KOPT-K1 (cell line): ENCODE data around the gene JUNB.

Experiments used
- H3K27ac ChIP-seq: fragments of 200-600 bp; sonication (generic); 2 replicates; pipeline ENCODE4 v1.5.1; 2016; ENCODE audit warnings: antibody characterized with exemption, mild to moderate bottlenecking, low read depth, low read length; ENCODE audit not compliant: poor library complexity, severe bottlenecking
- H3K36me3 ChIP-seq: fragments of 200-600 bp; sonication (generic); 2 replicates; pipeline ENCODE4 v1.5.1; 2017; ENCODE audit warnings: antibody characterized with exemption, mild to moderate bottlenecking, low read length, moderate library complexity; ENCODE audit not compliant: insufficient read depth
- H3K9me3 ChIP-seq: fragments of 200-600 bp; sonication (generic); 2 replicates; pipeline ENCODE4 v1.5.1; 2017; ENCODE audit warnings: antibody characterized with exemption, low read length, mild to moderate bottlenecking; ENCODE audit not compliant: insufficient read depth, poor library complexity, severe bottlenecking

The JUNB gene

DNA sequence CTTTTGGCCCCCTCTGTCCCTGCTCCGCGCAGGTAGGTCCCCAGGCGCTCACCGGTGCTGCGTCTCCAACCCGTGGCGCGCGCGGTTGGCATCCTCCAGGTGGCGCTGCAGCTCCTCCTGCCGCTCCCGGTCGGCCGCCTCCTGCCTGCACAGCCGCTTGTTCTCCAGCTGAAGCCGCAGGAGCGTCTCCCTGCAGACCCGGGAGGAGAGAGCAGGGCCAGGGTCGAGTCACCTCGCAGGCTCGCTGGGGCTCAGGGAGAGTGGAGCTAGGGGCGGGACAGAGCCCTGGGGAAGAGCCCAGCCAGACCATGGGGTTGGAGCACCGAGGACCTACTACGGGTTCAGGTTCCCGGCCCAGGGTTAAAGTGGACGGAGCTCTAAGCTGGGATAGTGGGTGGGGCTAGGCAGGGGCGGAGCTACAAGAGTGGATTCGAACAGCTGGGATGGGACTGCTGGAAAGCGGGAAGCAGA, 25.2 kb upstream of the JUNB start:
- Histone ChIP-seq H3K9me3 (no peaks in the 10 kb centered on the region), H3K27ac (no peak overlapping the region), H3K36me3 (no peaks in the 10 kb centered on the region)

DNA sequence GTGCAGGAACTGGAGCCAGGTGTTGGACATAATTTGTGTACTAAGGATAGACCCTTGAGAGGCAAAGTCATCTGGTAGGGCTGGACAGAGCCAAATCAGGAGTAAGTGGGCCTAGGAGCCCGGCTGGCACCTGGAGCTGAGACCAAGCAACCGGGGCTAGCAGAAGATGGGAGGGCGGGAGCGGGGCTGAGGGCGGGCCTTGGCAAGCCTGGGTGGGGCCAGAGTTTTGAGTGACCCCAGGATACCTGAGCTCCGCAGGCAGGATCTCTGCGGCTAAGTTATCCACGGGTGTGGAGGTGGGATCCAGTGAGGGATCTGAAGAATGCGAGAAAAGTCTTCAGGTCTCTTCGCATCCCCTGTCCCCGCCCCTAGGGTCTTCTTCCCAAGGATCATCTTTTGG, 24.1 kb upstream of the JUNB start:
- Histone ChIP-seq H3K9me3 (no peaks in the 10 kb centered on the region), H3K27ac (no peak overlapping the region), H3K36me3 (no peaks in the 10 kb centered on the region)

DNA sequence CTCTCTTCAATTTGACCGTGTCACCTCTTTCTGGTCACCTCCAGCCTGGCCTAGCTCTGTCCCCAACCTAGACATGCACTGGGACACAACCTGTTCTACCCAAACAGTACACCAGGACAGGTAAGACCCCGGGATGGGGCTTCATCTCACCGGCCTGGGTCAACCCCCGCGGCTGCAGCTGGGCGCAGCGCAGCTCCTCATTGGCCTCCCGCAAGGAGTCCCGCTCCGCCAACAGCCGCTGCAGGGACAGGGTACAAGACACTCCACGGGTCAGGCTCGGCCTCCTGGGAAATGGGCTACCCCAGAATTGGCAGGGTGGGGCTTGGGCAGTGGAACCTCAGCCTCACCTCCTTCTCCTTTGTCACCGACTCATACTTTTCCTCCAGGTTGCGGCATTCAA, 23.6 kb upstream of the JUNB start:
- H3K9me3 ChIP-seq = no peaks in the 10 kb centered on the region
- no peaks in the 10 kb centered on the region for H3K36me3 ChIP-seq
- no peak overlapping the region for H3K27ac ChIP-seq

DNA sequence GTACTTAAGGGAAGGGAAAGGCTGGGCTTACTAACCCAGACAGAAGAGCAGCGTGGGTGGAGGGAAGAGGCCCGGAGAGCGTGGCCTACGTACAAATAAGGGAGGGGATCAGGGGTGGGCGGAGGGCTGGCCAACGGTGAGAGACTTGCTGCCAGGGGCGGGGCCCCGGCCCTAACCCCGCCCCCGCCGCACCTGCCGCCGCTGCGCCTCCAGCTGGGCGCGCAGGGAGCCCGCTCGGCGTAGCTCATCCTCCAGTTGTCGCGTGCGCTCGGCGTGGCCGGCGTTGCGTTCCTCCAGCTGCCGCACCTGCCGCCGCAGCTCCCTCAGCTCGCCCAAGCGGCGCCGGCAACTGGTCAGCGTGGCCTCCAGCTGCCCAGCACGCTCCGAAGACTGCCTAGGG, 21.6 kb upstream of the JUNB start:
- Histone ChIP-seq H3K36me3 (no peaks in the 10 kb centered on the region), H3K27ac (no peak overlapping the region), H3K9me3 (no peaks in the 10 kb centered on the region)

DNA sequence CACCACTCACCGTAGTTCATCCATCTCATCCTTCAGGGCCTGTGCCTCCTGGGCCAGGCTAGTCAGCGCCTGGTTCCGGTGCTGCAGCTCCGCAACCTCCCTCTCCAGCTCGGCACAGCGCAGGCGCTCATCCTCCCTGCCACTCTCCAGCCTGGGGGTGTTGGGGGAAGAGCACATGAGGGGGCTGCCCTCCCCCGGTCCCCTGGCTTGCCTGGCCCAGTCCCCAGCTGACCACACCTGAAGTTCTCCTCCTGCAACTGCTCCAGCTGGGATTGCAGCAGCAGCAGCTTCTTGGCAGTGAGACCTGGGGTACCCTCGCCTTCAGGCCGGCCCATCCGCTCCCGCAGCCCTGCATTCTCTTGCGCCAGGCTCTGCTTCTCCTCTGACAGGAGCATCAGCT, 20.4 kb upstream of the JUNB start:
- Histone ChIP-seq H3K27ac (no peak overlapping the region), H3K36me3 (no peaks in the 10 kb centered on the region), H3K9me3 (no peaks in the 10 kb centered on the region)

DNA sequence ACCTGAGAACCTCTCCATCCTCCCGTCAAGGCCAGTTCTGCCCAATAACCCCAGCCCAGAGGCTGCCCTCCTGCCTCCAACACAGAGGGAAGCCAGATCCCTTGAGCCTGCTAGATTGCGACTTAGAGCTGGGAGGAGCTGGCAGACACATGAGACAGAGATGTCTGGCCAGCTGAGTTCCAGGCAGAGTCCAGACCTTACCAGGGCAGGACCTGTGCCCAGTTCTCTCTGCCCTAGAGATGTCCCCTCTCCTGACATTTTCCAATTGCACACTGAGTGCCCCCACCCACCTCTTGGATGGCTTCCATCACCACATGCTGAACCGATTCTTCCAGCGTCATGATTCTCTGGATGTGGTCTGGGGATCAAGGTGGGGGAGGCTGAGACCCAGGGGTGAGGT, 19.0 kb upstream of the JUNB start:
- H3K27ac ChIP-seq = no peak overlapping the region
- H3K9me3 ChIP-seq = no peaks in the 10 kb centered on the region
- H3K36me3 ChIP-seq = no peaks in the 10 kb centered on the region

DNA sequence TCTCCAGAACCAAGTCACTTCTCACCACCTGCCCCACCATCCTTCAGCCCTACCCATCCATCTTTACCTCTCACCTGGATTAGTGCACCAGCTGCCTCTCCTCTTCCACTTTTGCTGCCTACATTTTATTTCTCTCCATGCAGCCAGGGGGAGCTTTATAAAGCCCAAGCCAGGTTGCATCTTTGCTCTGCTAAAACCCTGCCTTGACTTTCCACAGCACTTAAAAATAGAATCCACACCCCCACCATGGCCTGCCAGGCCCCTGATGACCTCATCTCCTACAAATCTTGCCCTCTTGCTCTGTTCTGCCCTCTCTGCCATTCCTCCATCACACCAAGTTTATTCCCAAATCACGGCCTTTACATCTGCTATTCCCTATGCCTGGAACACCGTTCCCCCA, 17.7 kb upstream of the JUNB start:
- H3K27ac ChIP-seq = no peak overlapping the region

DNA sequence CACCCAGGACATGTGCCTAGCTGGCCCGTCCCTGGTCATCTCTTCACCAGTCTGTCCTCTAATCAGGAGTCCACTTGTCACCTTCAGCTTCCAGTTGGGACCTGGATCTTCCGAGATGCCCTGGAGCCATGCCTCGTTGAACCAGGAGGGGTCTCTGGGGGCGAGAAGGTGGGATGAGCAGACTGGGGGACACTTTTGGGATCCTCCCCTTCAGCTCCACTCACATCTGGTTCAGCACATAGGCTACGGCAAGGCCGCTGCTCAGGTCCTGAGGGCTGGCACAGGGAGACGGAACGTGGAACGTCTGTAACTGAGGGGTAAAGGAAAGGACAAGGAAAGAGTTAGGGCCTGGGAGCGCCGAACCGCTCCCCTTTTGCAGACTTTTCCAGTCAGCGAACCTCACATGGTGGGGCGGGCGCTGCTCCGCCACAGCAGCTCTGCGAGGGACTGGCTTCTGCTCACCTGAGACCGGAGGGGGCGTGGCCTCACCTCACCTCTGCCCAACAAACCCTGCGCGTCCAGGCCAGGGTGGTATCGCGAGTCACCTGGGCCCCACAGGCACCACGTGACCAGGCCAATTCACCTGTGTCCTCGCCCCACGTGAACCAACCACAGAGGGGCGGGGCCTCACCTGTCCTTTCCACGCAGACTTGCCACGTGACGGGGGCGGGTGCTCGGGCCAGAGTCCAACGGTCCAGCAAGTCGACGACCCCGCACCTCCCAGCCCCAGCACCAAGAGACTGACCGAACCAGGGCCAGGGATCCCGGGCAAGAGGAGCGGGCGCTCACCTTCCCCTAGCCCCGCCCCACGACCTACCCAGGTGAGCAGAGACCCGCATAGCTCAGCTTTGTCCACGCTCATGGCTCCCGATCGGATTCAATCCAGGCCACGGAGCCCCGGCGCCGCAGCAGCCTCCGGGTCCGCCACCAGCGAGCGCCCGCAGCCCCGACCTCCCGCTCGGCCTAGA, 16.4 kb upstream of the JUNB start, which contains the start of gene HOOK2:
Gene HOOK2 (minus strand): TSS at position 965 of the 968 bp plus-strand sequence. CDS start 103 bp downstream, at position 862.
- H3K36me3 ChIP-seq = no peaks in the 10 kb centered on the region
- H3K9me3 ChIP-seq = no peaks in the 10 kb centered on the region
- H3K27ac ChIP-seq = peak within 1 kb of the TSS; percentile 33

More for the DNA sequence above, 17.7 kb upstream of the JUNB start:
- no peaks in the 10 kb centered on the region for H3K36me3 ChIP-seq
- H3K9me3 ChIP-seq = no peaks in the 10 kb centered on the region

DNA sequence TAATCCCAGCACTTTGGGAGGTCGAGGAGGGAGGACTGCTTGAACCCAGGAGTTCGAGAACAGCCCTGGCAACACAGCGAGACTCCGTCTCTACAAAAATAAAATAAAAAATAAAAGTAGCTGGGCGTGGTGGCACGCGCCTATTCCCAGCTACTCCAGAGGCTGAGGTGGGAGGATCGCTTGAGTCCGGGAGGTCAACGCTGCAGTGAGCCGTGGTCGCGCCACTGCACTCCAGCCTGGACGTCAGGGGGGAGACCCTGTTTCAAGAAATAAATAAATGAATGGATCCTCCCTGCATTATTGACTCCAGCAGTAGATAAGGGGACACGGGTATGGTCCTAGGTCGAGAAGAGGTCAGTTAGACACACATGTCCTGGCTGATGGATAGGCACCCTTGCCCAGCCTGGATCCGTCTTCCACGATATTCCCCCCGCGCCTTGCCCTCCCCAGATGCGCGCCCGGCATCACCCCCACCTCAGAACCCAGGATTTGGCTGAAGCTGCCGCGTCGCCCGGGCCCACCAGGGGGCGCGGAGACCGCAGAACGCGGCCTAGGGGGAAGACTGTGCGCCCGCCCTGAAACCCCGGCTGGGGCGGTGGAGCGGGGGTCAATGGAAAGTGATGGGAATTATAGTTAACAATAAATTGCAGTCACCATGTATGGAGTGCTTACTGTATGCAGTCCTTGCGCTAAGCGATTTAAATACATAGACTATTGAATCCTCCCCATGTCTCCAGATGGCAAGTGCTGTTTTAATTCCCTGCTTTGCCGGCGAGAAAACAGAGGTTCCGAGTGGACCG, 13.9 kb upstream of the JUNB start:
- Histone ChIP-seq H3K27ac (peak overlapping the region; percentile 82), H3K36me3 (no peaks in the 10 kb centered on the region), H3K9me3 (no peaks in the 10 kb centered on the region)

DNA sequence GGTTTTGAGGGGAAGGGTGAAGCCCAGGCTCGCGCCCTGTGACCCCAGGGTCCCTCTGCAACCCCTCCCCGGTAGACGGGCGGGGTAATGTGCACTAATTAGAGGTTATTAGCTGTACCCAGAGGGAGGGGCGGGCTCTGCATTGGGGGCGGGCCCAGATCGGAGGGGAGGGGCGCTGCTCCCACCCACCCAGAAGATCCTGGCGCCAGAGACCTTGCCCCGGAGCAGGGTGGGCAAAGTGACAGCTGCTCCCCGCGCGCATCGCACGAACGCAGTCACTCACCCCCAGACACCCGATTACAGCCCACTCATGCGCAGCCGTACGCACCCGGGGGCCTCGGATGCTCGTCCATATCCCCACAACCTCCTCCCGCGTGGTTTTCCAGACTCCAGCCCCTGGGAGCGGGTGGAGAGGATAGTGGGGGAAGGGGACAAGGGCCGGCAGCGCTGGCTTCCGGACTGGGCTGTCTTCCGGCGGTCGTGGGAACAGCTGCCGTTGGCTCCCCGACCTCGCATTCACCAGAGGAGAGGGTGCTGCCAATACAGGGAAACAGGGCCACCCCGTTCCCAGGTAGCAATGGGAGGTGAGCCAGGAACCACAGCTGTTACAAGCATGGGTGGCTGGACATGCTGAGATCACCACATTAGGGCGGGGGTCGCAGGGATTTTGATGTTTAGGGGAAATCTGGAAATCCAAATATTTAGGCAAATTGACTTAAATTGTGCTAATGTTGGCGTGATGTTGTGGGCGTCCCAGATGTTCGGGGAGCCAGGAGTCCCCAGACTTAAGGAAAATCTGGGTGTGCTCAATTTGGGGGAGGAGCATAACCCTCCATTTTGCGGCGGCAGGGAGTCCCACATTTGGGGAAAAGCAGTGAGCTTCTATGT, 13.0 kb upstream of the JUNB start:
- no peaks in the 10 kb centered on the region for H3K36me3 ChIP-seq
- peak overlapping the region; percentile 82 for H3K27ac ChIP-seq
- H3K9me3 ChIP-seq = no peaks in the 10 kb centered on the region

DNA sequence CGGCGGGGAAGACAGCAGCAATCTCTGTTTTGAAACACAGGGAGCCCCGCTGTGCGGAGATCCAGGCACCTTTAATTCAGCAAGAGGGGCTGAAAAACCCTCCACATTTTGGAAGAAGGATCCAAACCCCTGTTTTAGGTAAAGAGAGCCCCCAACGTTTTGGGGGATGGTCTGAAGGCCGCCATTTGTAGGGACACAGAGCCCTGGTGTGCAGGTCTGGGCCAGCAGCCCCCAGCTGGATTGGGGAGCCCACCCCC, 12.5 kb upstream of the JUNB start:
- Histone ChIP-seq H3K36me3 (no peaks in the 10 kb centered on the region), H3K27ac (peak overlapping the region; percentile 82), H3K9me3 (no peaks in the 10 kb centered on the region)

DNA sequence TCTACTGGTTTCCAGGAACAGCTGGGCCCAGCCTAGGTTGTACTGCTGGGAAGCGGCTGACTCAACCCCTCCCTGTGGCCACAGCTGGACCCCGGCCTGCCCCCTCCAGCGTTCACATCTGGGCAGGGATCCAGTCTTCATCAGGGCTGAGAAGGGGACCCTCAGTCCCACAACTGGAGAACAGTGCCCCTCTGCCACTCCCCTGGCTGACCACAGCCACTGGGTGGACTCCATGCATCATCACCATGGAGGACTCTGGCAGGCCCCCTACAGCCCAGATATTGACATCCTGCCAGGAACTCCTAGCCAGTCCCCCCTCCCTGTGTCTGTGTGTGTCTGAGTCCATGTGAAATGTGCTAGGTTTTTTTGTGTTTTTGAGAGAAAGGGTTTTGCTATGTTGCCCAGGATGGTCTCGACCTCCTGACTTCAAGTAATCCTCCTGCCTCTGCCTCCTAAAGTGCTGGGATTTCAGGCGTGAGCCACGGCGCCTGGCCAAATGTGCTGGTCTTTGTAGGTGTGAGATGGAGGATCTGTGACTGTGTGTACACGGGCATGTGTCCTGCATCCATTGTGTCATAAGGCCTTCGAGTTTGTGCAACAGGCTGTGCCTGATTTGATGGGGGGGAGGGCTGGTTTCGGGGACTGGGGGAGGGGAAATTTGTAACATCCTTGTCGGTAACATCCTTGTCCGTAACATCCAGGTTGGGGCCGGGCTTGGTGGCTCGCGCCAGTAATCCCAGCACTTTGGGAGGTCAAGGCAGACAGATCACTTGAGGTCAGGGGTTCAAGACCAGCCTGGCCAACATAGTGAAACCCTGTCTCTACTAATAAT, 11.9 kb upstream of the JUNB start:
- H3K27ac ChIP-seq = peak overlapping the region; percentile 82
- H3K36me3 ChIP-seq = no peaks in the 10 kb centered on the region
- H3K9me3 ChIP-seq = no peaks in the 10 kb centered on the region

DNA sequence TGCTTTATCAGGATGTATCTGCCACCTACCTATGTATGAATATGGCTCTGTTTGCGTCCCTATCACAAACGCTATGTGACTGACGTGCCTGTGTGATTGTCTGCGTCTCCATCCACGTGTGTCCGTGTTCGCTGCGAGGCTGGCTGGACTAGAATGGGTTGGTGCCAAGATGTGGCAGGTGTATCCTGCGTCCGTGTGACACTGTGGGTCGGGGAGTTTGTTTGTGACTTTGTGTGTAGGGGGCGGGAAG, 9.2 kb upstream of the JUNB start:
- no peaks in the 10 kb centered on the region for H3K9me3 ChIP-seq
- H3K27ac ChIP-seq = peak overlapping the region; percentile 99

More for the DNA sequence above, 9.2 kb upstream of the JUNB start:
- no peaks in the 10 kb centered on the region for H3K36me3 ChIP-seq
